Endothelial cell (in vitro differentiated cells): ENCODE measurements around the gene XXYLT1. TPM values are rescaled to one million over a fixed set of nuclear protein-coding genes. Genes with fewer than 3 reads are reported as not detected.
A peak's percentile ranks its signal among the peaks of the same experiment; 100 is the strongest.

Experiments
- DNase-seq: peaks from one replicate; pipeline ENCODE4 v3.0.0; 2021; ENCODE audit warnings: low spot score
- H3K27ac Mint-ChIP-seq: one replicate; pipeline ENCODE4 v1.8.0; 2021; ENCODE audit warnings: mixed read lengths, inconsistent platforms; ENCODE audit not compliant: unreplicated experiment
- H3K27me3 Mint-ChIP-seq: one replicate; pipeline ENCODE4 v1.8.0; 2021; ENCODE audit warnings: mild to moderate bottlenecking, moderate library complexity, mixed read lengths, inconsistent platforms; ENCODE audit not compliant: unreplicated experiment
- H3K36me3 Mint-ChIP-seq: one replicate; pipeline ENCODE4 v1.8.0; 2021; ENCODE audit warnings: mild to moderate bottlenecking, low read depth, mixed read lengths, inconsistent platforms; ENCODE audit not compliant: unreplicated experiment
- H3K4me1 Mint-ChIP-seq: one replicate; pipeline ENCODE4 v1.8.0; 2021; ENCODE audit warnings: mild to moderate bottlenecking, mixed read lengths, inconsistent platforms; ENCODE audit not compliant: unreplicated experiment
- H3K4me3 Mint-ChIP-seq: one replicate; pipeline ENCODE4 v1.8.0; 2021; ENCODE audit warnings: mild to moderate bottlenecking, mixed read lengths, inconsistent platforms; ENCODE audit not compliant: unreplicated experiment
- H3K9me3 Mint-ChIP-seq: one replicate; pipeline ENCODE4 v1.8.0; 2021; ENCODE audit warnings: mixed read lengths, inconsistent platforms; ENCODE audit not compliant: unreplicated experiment
- total RNA-seq: library from RNA; stranded (reverse); fragmentation: NEBNext Ultra II Directional; extraction: Animal tissue kit (Norgen Biotek cat#: 25700); gene quantifications from one replicate; pipeline ENCODE4 v1.2.1, GENCODE V29; 2021; ENCODE audit not compliant: unreplicated experiment
- TF ChIP-seq, protein P1 (sequence below): fragments of 200-600 bp; sonication (generic); IDR thresholded peaks from one replicate; pipeline ENCODE4 v1.5.0; 2021; ENCODE audit warnings: antibody characterized with exemption; ENCODE audit not compliant: unreplicated experiment

Gene XXYLT1
- total RNA-seq, 1 donor from 2014 or later = 25.0 TPM

DNA sequence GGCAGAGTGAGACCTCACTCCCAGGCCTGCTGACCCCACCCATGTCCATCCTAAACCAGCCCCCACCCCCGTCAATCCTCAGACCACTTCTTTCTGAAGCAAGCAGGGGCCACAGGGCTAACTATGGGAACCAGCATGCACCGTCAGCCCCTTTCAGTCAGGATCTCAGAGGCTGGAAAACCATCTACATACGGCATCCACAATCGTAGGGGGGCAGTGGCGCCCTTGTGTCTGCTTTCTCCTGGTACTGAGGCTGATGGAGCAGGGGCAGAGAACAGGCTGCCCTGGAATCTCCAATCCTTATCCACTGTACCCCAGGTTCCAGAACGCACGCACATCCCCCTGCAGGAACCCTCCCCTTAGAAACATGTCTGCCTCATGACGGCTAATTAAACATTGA lies 56.6 kb downstream of the XXYLT1 start:
- H3K27me3 Mint-ChIP-seq = peaks cover 4% of the 10 kb centered on the region
- no peak overlapping the region for H3K27ac Mint-ChIP-seq
- H3K4me3 Mint-ChIP-seq = no peak overlapping the region
- TF ChIP-seq, protein P1, sequence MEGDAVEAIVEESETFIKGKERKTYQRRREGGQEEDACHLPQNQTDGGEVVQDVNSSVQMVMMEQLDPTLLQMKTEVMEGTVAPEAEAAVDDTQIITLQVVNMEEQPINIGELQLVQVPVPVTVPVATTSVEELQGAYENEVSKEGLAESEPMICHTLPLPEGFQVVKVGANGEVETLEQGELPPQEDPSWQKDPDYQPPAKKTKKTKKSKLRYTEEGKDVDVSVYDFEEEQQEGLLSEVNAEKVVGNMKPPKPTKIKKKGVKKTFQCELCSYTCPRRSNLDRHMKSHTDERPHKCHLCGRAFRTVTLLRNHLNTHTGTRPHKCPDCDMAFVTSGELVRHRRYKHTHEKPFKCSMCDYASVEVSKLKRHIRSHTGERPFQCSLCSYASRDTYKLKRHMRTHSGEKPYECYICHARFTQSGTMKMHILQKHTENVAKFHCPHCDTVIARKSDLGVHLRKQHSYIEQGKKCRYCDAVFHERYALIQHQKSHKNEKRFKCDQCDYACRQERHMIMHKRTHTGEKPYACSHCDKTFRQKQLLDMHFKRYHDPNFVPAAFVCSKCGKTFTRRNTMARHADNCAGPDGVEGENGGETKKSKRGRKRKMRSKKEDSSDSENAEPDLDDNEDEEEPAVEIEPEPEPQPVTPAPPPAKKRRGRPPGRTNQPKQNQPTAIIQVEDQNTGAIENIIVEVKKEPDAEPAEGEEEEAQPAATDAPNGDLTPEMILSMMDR = no peak
- H3K36me3 Mint-ChIP-seq = peaks cover 14% of the 10 kb centered on the region
- H3K9me3 Mint-ChIP-seq = no peaks in the 10 kb centered on the region
- peaks cover 24% of the 10 kb centered on the region for H3K4me1 Mint-ChIP-seq
- no peak for DNase-seq

DNA sequence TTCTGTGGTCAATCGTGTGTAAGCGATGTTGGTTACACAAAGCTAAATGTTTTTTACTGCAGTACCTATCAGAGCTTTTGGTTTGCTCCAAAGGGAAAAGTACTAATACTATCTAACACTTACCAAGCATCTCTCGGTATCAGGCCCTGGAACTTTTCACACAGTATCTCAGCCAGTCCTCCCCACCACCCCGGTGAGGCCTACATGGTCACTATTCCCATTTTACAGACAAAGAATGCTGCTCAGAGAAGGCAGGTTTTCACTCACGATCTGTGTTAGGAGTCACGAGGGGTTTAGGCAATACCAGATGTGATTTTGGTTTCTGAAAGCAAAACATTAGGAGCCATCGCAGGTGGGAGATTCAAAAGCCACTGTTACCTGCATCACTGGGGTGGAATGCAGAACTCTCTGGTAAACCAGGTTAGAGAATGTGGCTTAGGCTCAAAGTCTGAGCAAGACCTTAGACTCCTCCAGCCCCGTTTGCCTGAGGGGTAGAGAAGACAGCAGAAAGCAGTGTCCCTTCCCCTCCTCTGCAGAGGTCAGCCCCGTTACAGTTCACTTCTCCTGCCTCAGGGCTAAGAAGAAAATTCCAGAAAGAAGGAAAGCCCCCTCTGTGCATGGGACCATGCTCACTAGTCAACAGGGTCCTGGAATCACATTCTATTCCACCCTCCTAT lies 57.2 kb downstream of the XXYLT1 start:
- DNase-seq = no peak
- Mint-ChIP-seq H3K4me1 (peaks cover 27% of the 10 kb centered on the region), H3K9me3 (no peaks in the 10 kb centered on the region), H3K36me3 (peaks cover 12% of the 10 kb centered on the region), H3K4me3 (no peak overlapping the region), H3K27ac (no peak overlapping the region), H3K27me3 (peaks cover 4% of the 10 kb centered on the region)
- TF ChIP-seq, protein P1 = no peak

DNA sequence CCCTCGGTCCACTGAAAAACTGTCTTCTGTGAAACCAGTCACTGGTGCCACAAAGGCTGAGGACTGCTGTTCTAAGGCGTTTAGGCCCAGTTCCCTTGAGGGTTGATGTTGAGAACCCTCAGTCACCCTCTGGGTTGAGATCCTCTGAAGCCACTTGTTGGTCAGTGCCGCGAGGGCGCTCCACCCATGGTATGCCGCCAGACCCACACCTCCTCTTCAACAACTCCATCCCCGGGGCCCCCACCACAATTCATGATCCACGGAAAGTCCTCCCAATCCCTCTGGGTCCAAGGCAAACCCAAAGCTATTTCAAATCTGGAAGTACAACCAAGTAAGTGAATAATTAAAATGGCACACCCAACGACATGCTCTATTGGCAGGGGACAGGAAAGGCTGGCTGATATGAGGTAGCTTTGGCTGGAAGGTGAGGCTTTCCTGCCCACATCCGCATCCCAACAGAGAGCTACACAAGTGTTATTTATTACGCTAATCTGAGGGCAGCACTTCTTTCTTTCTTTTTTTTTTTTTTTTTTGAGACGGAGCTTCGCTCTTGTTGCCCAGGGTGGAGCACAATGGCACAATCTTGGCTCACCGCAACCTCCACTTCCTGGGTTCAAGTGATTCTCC lies 58.1 kb downstream of the XXYLT1 start:
- no peak for DNase-seq
- peaks cover 7% of the 10 kb centered on the region for H3K27me3 Mint-ChIP-seq
- TF ChIP-seq, protein P1 = no peak
- H3K4me3 Mint-ChIP-seq = peak overlapping the region; percentile 25
- peaks cover 32% of the 10 kb centered on the region for H3K4me1 Mint-ChIP-seq
- no peaks in the 10 kb centered on the region for H3K9me3 Mint-ChIP-seq
- H3K27ac Mint-ChIP-seq = peak overlapping the region; percentile 42
- peaks cover 19% of the 10 kb centered on the region for H3K36me3 Mint-ChIP-seq

DNA sequence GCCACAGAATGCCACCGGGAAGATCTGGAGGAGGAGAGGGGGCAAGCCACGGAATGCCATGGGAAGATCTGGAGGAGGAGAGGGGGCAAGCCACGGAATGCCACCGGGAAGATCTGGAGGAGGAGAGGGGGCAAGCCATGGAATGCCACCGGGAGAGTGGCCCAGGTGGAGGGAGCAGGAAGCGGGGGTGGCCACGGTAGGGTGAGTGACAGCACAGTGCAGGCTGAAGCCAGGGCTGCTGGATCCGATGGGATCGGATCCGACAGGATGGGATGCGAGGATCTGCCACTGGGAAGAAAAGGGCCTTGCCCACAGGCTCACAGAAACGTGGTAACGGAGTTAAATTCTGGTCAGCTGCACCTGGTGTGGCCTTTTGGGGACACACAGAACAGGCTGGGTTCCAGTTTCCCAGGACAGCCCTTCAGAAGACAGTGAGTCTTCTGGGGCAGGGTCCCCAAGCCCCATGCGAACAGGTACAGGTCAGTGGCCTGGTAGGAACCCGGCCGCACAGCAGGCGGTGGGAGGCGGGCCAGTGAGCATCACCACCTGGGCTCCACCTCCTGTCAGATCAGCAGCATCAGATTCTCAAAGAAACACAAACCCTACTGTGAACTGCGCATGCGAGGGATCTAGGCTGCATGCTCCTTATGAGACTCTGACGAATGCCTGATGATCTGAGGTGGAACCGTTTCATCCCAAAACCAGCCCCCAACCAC lies 58.8 kb downstream of the XXYLT1 start:
- Mint-ChIP-seq H3K27me3 (peaks cover 7% of the 10 kb centered on the region), H3K36me3 (peaks cover 19% of the 10 kb centered on the region), H3K4me3 (no peak overlapping the region), H3K9me3 (no peaks in the 10 kb centered on the region), H3K27ac (no peak overlapping the region), H3K4me1 (peaks cover 32% of the 10 kb centered on the region)
- TF ChIP-seq, protein P1 = no peak
- no peak for DNase-seq
